ENCODE results near the gene SRPK2. TPM values are rescaled to one million over a fixed set of nuclear protein-coding genes. Genes with fewer than 3 reads are reported as not detected.

SRPK2 gene
- total and polyA plus RNA-seq, 2 donors (not counting 1 experiment from before 2014, with no cell fraction given): 15.2 to 108 TPM

- Histone ChIP-seq H3K9me3 (ENCODE audit: control extremely low read depth in 1 of 3, control insufficient read depth in 2 of 3, insufficient read depth in 1 of 3, low read length in 2 of 3) (peaks cover 0 to 4% (median 0%) of the 10 kb centered on the region in 3 donors), H2AFZ (ENCODE audit: insufficient read depth, low read depth, low read length, poor library complexity, severe bottlenecking) (no peak overlapping the region), H4K20me1 (ENCODE audit: control insufficient read depth, insufficient read depth, low read length, poor library complexity, severe bottlenecking) (no peaks in the 10 kb centered on the region), H3K79me2 (ENCODE audit: control insufficient read depth, insufficient read depth, low read length) (no peaks in the 10 kb centered on the region), H3K4me2 (replicated peaks; ENCODE audit: low read depth, low read length, poor library complexity, severe bottlenecking) (no peak overlapping the region), H3K4me3 (ENCODE audit: control extremely low read depth in 1 of 5, extremely low read depth in 1 of 5, insufficient read depth in 1 of 5, low read depth in 2 of 5, low read length in 4 of 5) (no peak overlapping the region), H3K4me1 (ENCODE audit: control insufficient read depth in 2 of 2, insufficient read depth in 2 of 2, low read length in 2 of 2) (no peaks in the 10 kb centered on the region), H3K27ac (ENCODE audit: low read length in 2 of 2) (no peak overlapping the region), H3K9ac (ENCODE audit: low read length) (no peak overlapping the region), H3K36me3 (replicated peaks in 1 of 2; ENCODE audit: control extremely low read depth in 1 of 2, control insufficient read depth in 1 of 2, extremely low read depth in 1 of 2, insufficient read depth in 2 of 2, low read length in 1 of 2) (peaks cover 7 to 55% of the 10 kb centered on the region in 2 experiments), H3K27me3 (replicated peaks in 1 of 4; ENCODE audit: control extremely low read depth in 1 of 4, control insufficient read depth in 3 of 4, insufficient read depth in 4 of 4, low read length in 3 of 4) (no peaks in the 10 kb centered on the region)
- no peaks in the 10 kb centered on the region for H3K9me3 Mint-ChIP-seq (ENCODE audit: insufficient read depth)
- CTCF ChIA-PET: interaction anchor here (1.5 kb wide), 1 partner anchor 266 kb away, joined by 5 read pairs; no protein-coding TSS in a partner anchor
- no peaks in the 10 kb centered on the region for H3K27me3 Mint-ChIP-seq
- DNase-seq: no peak
- intact Hi-C loops (cut with micrococcal nuclease): no loop called here
- POLR2A ChIA-PET: no interaction called here
- no peak overlapping the region for H3K27ac Mint-ChIP-seq
- H3K4me3 Mint-ChIP-seq: no peak overlapping the region
- WGBS (ENCODE audit: insufficient coverage): 100% methylated on average over 1 of the region's 1 CpG
- TF ChIP-seq EZH2 (IDR thresholded peaks at IDR 0.05; ENCODE audit: borderline replicate concordance, insufficient read depth, low read depth, low read length, poor library complexity, severe bottlenecking): no peak
- TF ChIP-seq, protein P1, sequence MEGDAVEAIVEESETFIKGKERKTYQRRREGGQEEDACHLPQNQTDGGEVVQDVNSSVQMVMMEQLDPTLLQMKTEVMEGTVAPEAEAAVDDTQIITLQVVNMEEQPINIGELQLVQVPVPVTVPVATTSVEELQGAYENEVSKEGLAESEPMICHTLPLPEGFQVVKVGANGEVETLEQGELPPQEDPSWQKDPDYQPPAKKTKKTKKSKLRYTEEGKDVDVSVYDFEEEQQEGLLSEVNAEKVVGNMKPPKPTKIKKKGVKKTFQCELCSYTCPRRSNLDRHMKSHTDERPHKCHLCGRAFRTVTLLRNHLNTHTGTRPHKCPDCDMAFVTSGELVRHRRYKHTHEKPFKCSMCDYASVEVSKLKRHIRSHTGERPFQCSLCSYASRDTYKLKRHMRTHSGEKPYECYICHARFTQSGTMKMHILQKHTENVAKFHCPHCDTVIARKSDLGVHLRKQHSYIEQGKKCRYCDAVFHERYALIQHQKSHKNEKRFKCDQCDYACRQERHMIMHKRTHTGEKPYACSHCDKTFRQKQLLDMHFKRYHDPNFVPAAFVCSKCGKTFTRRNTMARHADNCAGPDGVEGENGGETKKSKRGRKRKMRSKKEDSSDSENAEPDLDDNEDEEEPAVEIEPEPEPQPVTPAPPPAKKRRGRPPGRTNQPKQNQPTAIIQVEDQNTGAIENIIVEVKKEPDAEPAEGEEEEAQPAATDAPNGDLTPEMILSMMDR (IDR thresholded peaks at IDR 0.05): no peak
- no peaks in the 10 kb centered on the region for H3K4me1 Mint-ChIP-seq
- no peak for ATAC-seq (ENCODE audit: low read depth)
Measured at GRCh38 chr7:105164751-105165150, 224.0 kb downstream of the SRPK2 start.

DNA sequence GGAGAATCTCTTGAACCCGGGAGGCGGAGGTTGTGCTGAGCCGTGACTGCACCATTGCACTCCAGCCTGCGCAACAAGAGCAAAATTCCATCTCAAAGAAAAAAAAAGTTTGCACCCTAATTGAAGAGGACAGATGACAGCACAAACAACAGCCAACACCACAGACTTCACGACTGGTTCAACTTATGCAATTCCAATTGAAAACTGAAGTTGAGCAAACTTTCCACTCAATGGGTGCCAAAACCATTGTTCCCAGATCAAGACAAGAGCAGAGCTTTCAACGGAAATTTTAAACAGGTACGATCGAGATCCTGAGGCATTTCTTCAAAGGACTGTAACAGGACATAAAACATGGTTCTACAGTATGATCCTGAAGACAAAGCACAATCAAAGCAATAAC, 225.0 kb downstream of the SRPK2 start:
- ChIA-PET POLR2A (no interaction called here), CTCF (no interaction called here)
- no peak for DNase-seq
- no peaks in the 10 kb centered on the region for H3K4me1 Mint-ChIP-seq
- no peak overlapping the region for H3K9ac ChIP-seq (ENCODE audit: low read length)
- no peak overlapping the region for H3K4me2 ChIP-seq (replicated peaks; ENCODE audit: low read depth, low read length, poor library complexity, severe bottlenecking)
- 92% methylated on average over 7 of the region's 8 CpGs for WGBS (ENCODE audit: insufficient coverage)
- no peak overlapping the region for H3K4me3 ChIP-seq (ENCODE audit: control extremely low read depth in 1 of 5, extremely low read depth in 1 of 5, insufficient read depth in 1 of 5, low read depth in 2 of 5, low read length in 4 of 5)
- no peak overlapping the region for H3K27ac ChIP-seq (ENCODE audit: low read length in 2 of 2)
- H4K20me1 ChIP-seq (ENCODE audit: control insufficient read depth, insufficient read depth, low read length, poor library complexity, severe bottlenecking): no peaks in the 10 kb centered on the region
- H3K9me3 ChIP-seq (ENCODE audit: control extremely low read depth in 1 of 3, control insufficient read depth in 2 of 3, insufficient read depth in 1 of 3, low read length in 2 of 3): peaks cover 0 to 4% (median 0%) of the 10 kb centered on the region in 3 donors
- peaks cover 7 to 56% of the 10 kb centered on the region in 2 experiments for H3K36me3 ChIP-seq (replicated peaks in 1 of 2; ENCODE audit: control extremely low read depth in 1 of 2, control insufficient read depth in 1 of 2, extremely low read depth in 1 of 2, insufficient read depth in 2 of 2, low read length in 1 of 2)
- H3K4me3 Mint-ChIP-seq: no peak overlapping the region
- H3K4me1 ChIP-seq (ENCODE audit: control insufficient read depth in 2 of 2, insufficient read depth in 2 of 2, low read length in 2 of 2): no peaks in the 10 kb centered on the region
- H3K79me2 ChIP-seq (ENCODE audit: control insufficient read depth, insufficient read depth, low read length): no peaks in the 10 kb centered on the region
- no peaks in the 10 kb centered on the region for H3K27me3 ChIP-seq (replicated peaks in 1 of 4; ENCODE audit: control extremely low read depth in 1 of 4, control insufficient read depth in 3 of 4, insufficient read depth in 4 of 4, low read length in 3 of 4)
- TF ChIP-seq, protein P1 (IDR thresholded peaks at IDR 0.05): no peak
- TF ChIP-seq EZH2 (IDR thresholded peaks at IDR 0.05; ENCODE audit: borderline replicate concordance, insufficient read depth, low read depth, low read length, poor library complexity, severe bottlenecking): no peak
- no peaks in the 10 kb centered on the region for H3K27me3 Mint-ChIP-seq
- no peaks in the 10 kb centered on the region for H3K9me3 Mint-ChIP-seq (ENCODE audit: insufficient read depth)
- intact Hi-C loops (cut with micrococcal nuclease): no loop called here
- H3K27ac Mint-ChIP-seq: no peak overlapping the region
- ATAC-seq (ENCODE audit: low read depth): no peak
- no peak overlapping the region for H2AFZ ChIP-seq (ENCODE audit: insufficient read depth, low read depth, low read length, poor library complexity, severe bottlenecking)
